Activated CD4-positive, alpha-beta T cell treated with anti-CD3 and anti-CD28 coated beads, Interleukin-2, amount 10 ng/mL, durations not matched to agents 24 days and 14 days (primary cell): ENCODE data around the gene RELN. TPM values are rescaled to one million over a fixed set of nuclear protein-coding genes. Genes with fewer than 3 reads are reported as not detected.
A peak's percentile ranks its signal among the peaks of the same experiment; 100 is the strongest.
"Not testable (repeated sequence)": the region's sequence is repeated elsewhere in the genome, so short reads cannot be mapped to it uniquely, and the experiment has no call there.

Experiments used
- DNase-seq: peaks from one replicate; pipeline ENCODE4 v3.0.0; 2022
- H3K27ac Mint-ChIP-seq: one replicate; pipeline ENCODE4 v1.8.0; 2022; ENCODE audit warnings: mild to moderate bottlenecking, mixed read lengths
- H3K27me3 Mint-ChIP-seq: one replicate; pipeline ENCODE4 v1.8.0; 2022; ENCODE audit warnings: mixed read lengths
- H3K36me3 Mint-ChIP-seq: one replicate; pipeline ENCODE4 v1.8.0; 2022; ENCODE audit warnings: low read depth, mild to moderate bottlenecking, mixed read lengths
- H3K4me1 Mint-ChIP-seq: one replicate; pipeline ENCODE4 v1.8.0; 2021; ENCODE audit warnings: mixed read lengths
- H3K4me3 Mint-ChIP-seq: one replicate; pipeline ENCODE4 v1.8.0; 2022; ENCODE audit warnings: mild to moderate bottlenecking, moderate library complexity, mixed read lengths
- H3K9me3 Mint-ChIP-seq: one replicate; pipeline ENCODE4 v1.8.0; 2021; ENCODE audit warnings: mixed read lengths
- intact Hi-C: fragments of 100-400 bp; cut with micrococcal nuclease; formaldehyde crosslinking; loops from one replicate; pipeline ENCODE4 v1.15.1; 2023
- total RNA-seq: library from RNA; stranded (reverse); gene quantifications from 2 replicates; pipeline ENCODE4 v1.2.3, GENCODE V29; 2022

RELN gene
- total RNA-seq: not detected in 2 replicates

DNA sequence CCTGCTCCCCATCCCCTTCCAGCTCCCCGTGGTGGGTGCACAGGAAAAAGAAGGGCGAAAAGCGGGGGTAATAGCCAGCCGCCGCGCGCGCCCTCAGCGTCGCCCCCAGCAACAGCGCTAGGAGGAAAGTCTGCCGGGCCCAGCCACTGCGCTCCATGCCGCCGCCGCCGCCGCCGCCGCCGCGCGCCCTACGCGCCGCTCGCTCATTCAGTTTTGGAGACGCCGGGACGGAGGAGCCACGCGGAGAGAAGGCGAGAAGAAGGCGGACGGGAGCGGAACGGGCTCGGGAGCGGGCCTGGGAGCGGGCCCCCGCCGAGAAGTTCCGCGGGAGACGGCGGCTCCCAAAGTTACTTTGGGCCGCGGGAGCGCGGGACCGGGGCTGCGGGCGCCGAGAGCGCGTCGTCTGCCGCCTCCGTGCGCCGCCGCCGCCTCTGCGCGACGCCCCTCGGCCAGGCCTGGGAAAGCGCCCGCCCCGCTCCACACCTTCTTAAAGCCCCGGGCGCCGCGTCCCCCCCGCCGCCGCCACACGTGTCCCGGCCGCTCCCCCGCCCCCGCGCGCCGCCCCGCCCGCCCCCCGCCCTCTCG is at the start of gene RELN:
RELN (minus strand) TSS at position 459 of the 585 bp plus-strand sequence; CDS start at position 157, 302 bp downstream.
- no peaks in the 10 kb centered on the region for H3K36me3 Mint-ChIP-seq
- H3K4me3 Mint-ChIP-seq: peak within 1 kb of the TSS; percentile 67
- intact Hi-C loops: loop anchor here (5.0 kb wide), 1 partner anchor 542 kb away; the partner anchor contains the start of gene SLC26A5
- no peak for DNase-seq
- peak within 1 kb of the TSS; percentile 2 for H3K27ac Mint-ChIP-seq
- H3K27me3 Mint-ChIP-seq: peaks cover 60% of the 10 kb centered on the region
- peaks cover 6% of the 10 kb centered on the region for H3K4me1 Mint-ChIP-seq
- H3K9me3 Mint-ChIP-seq: no peaks in the 10 kb centered on the region

DNA sequence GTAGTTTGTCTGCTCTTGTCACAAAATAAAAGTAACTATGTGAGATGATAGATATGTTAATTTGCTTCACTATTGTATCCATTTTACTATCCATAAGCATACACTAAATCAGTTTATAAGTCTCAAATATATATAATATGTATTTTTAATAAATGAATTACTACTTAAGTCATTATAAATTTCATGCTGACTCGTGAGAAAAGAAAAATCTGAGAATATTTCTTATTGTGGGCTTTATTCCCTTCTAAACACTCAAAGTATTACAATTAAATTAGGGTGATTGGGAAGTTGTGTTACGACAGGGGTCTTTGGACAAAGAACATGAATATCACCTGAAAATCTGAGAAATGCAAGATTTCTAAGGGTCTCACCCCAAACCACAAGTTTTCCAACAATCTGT is 48.7 kb upstream of the RELN start:
- H3K9me3 Mint-ChIP-seq: no peaks in the 10 kb centered on the region
- H3K4me1 Mint-ChIP-seq: no peaks in the 10 kb centered on the region
- H3K36me3 Mint-ChIP-seq: no peaks in the 10 kb centered on the region
- H3K27ac Mint-ChIP-seq: no peak overlapping the region
- peaks cover 5% of the 10 kb centered on the region for H3K27me3 Mint-ChIP-seq
- intact Hi-C loops: no loop called here
- H3K4me3 Mint-ChIP-seq: no peak overlapping the region
- DNase-seq: no peak

DNA sequence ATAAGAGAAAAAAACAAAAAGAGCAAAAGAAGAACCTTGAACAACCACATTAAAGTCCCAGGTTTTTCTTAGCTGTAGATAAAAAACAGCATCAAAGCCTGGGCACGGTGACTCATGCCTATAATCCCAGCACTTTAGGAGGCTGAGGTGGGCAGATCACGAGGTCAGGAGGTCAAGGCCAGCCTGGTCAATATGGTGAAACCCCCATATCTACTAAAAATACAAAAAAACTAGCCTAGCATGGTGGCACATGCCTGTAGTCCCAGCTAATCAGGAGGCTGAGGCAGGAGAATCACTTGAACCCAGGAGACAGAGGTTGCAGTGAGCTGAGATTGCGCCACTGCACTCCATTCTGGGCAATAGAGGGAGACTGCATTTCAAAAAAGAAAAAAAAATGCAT is 47.4 kb upstream of the RELN start:
- H3K36me3 Mint-ChIP-seq, H3K4me3 Mint-ChIP-seq, DNase-seq, H3K27me3 Mint-ChIP-seq, intact Hi-C loops, H3K27ac Mint-ChIP-seq, H3K9me3 Mint-ChIP-seq, H3K4me1 Mint-ChIP-seq: not testable (repeated sequence)

DNA sequence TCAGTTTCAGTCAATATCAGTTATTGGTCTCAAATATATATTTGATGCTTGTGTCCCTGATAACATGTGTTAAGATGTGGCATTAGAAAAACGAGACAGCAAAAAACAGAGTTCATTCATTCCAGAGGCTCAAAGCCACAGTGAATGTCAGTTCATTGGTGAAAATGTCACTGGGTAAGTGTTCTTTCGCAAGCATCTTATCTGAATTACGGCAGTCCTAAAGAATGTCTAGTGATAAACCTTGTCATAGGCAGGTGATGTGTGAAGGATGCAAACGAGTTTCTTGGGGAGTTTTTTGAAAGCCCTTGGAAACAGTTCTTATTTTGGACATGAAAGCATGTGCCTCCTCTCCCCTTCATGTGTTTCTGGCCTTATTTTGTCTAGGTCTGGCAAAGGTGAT is 45.9 kb upstream of the RELN start:
- Mint-ChIP-seq H3K9me3 (peaks cover 4% of the 10 kb centered on the region), H3K27me3 (no peaks in the 10 kb centered on the region), H3K4me1 (no peaks in the 10 kb centered on the region), H3K36me3 (no peaks in the 10 kb centered on the region), H3K27ac (no peak overlapping the region), H3K4me3 (no peak overlapping the region)
- intact Hi-C loops: no loop called here
- DNase-seq: no peak

DNA sequence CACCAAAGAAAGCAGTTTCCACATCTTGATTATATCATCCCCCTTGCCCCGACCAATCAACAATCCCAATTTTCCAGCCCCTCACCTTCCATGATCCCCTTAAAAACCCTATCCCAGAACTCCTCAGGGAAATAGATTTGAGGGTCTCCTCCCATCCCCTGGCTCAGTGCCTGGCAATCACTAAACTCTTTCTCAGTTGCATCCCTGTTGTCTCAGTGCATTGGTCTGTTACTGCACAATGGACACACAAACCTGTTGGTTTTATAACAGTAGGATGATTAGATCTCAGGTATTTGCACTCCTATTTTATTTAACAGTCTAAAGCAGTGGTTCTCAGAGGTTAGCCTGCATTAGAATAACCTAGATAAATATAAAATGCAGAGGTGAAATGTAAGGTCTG is 45.2 kb upstream of the RELN start:
- intact Hi-C loops: no loop called here
- Mint-ChIP-seq H3K9me3 (peaks cover 4% of the 10 kb centered on the region), H3K4me3 (no peak overlapping the region), H3K4me1 (no peaks in the 10 kb centered on the region), H3K27ac (no peak overlapping the region), H3K36me3 (no peaks in the 10 kb centered on the region), H3K27me3 (no peaks in the 10 kb centered on the region)
- DNase-seq: no peak

DNA sequence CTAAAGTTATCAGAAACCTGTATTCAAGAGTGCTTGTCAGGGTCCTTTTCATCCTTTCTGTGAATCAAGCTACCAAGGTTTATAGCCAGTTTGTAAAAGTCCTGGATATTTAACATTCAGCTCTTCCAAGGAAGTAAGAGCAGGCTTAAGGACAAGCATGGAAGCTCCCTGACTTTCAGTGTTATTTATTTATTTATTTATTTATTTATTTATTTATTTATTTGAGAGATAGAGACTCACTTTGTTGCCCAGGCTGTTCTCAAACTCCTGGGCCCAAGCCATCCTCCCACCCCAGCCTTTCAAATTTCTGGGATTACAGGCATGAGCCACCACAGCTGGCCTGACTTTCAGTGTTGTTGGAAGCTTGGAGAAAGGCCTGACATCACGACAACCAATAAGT is 44.4 kb upstream of the RELN start:
- peaks cover 4% of the 10 kb centered on the region for H3K9me3 Mint-ChIP-seq
- DNase-seq: no peak
- no peak overlapping the region for H3K4me3 Mint-ChIP-seq
- no peaks in the 10 kb centered on the region for H3K4me1 Mint-ChIP-seq
- H3K27ac Mint-ChIP-seq: no peak overlapping the region
- intact Hi-C loops: no loop called here
- no peaks in the 10 kb centered on the region for H3K27me3 Mint-ChIP-seq
- H3K36me3 Mint-ChIP-seq: no peaks in the 10 kb centered on the region

DNA sequence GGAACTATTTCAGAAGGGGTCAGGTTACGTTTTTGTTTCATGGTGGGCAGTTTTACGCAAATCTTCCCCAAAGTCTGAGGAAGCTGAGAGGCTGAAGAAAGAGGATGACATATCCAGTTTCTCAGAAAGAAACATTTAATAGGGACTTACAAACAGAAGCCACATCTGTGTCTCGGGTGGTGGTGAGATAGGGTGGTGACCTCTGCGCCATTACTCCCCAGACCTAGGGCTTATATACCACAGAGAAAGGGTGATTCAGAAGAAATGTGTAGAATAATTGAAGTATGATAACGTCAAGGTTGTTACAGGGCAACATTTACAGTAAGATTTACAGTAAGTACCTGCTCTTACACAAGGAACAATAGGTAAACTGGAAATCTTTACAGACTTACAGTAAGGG is 43.0 kb upstream of the RELN start:
- intact Hi-C loops: no loop called here
- no peaks in the 10 kb centered on the region for H3K27me3 Mint-ChIP-seq
- H3K36me3 Mint-ChIP-seq: no peaks in the 10 kb centered on the region
- H3K4me1 Mint-ChIP-seq: no peaks in the 10 kb centered on the region
- DNase-seq: no peak
- H3K27ac Mint-ChIP-seq: no peak overlapping the region
- peaks cover 4% of the 10 kb centered on the region for H3K9me3 Mint-ChIP-seq
- no peak overlapping the region for H3K4me3 Mint-ChIP-seq

DNA sequence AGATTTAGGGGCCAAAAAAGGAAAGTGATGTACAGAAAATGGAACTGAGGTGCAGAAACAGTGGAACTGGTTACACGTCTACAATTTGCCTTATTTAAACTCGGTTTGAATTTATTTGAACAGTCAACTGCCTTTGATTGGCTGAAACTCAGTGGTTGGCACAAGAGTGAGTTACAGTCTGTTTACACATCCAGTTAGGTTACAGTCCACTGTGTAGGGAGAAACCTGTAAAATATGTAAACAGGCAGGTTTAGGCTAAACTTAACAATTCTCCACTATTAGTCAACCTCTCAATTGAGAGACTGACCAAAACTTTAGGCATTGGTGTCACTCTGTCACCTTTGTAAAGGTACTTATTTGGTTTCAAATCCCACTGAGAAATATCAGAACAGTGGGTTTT is 40.3 kb upstream of the RELN start:
- no peaks in the 10 kb centered on the region for H3K36me3 Mint-ChIP-seq
- H3K27ac Mint-ChIP-seq: no peak overlapping the region
- no peaks in the 10 kb centered on the region for H3K4me1 Mint-ChIP-seq
- H3K4me3 Mint-ChIP-seq: no peak overlapping the region
- no peak for DNase-seq
- no peaks in the 10 kb centered on the region for H3K27me3 Mint-ChIP-seq
- H3K9me3 Mint-ChIP-seq: peaks cover 4% of the 10 kb centered on the region
- intact Hi-C loops: no loop called here

DNA sequence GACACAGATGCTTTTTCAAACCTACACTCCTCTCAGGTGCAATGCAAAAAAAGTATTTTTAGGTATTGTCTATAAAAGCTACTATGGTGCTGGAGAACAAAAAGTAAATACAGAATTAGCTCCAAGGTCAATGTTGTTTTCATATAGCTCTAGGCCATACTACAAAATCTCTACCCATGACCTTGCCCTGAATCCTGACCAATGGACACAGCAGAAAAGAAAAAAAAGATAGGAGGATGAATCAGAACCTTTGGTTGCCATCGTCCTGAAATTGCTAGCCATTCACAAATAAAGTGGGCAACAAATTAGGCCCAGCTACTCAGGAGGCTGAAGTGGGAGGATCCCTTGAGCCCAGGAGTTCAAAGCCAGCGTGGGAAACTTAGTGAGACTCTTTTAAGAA is 35.2 kb upstream of the RELN start:
- no peak overlapping the region for H3K27ac Mint-ChIP-seq
- no peak overlapping the region for H3K4me3 Mint-ChIP-seq
- no peaks in the 10 kb centered on the region for H3K4me1 Mint-ChIP-seq
- intact Hi-C loops: no loop called here
- no peaks in the 10 kb centered on the region for H3K27me3 Mint-ChIP-seq
- H3K36me3 Mint-ChIP-seq: no peaks in the 10 kb centered on the region
- no peak for DNase-seq
- no peaks in the 10 kb centered on the region for H3K9me3 Mint-ChIP-seq

DNA sequence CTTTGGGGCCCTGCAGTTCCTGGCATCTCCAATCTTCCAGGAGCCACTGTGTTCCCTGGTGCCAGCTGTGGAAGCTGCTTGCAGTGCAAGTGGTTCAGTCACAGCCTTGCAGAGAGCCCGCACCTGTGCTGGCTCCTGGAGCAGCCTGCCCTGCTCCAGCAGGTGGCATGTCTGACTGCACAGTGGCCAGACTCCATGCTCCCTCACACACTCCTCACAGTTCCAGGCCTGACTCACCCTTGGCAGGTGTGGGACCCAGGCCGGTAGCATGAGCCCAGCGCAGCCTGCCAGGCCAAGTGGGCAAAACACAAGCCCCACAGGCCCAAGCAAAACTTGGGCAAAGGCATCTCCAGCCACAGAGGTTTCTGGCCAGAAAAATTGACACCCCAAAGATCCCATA is 33.6 kb upstream of the RELN start:
- no peaks in the 10 kb centered on the region for H3K4me1 Mint-ChIP-seq
- no peaks in the 10 kb centered on the region for H3K27me3 Mint-ChIP-seq
- no peak overlapping the region for H3K4me3 Mint-ChIP-seq
- DNase-seq: no peak
- H3K36me3 Mint-ChIP-seq: no peaks in the 10 kb centered on the region
- intact Hi-C loops: no loop called here
- H3K9me3 Mint-ChIP-seq: no peaks in the 10 kb centered on the region
- H3K27ac Mint-ChIP-seq: no peak overlapping the region

DNA sequence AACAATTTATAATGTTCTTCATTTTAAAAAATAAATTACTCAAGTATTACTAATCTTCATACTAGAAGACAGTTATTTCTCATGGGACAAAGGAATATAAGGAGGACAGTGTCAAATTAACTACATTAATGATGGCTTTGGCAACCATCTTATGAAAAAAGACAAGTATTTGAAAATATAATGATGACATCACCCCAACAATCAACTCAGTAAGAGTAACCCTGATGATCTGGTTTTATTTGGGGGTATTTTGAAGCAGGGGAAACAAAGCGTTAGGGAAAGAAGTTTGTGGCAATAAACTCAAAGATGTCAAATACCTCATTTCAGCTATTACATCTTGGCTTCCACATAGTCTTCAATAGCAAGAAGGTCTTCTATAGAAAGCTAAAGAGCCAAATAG is 29.0 kb upstream of the RELN start:
- H3K27me3 Mint-ChIP-seq: peaks cover 2% of the 10 kb centered on the region
- no peak for DNase-seq
- H3K36me3 Mint-ChIP-seq: no peaks in the 10 kb centered on the region
- intact Hi-C loops: no loop called here
- no peak overlapping the region for H3K27ac Mint-ChIP-seq
- H3K4me3 Mint-ChIP-seq: no peak overlapping the region
- H3K9me3 Mint-ChIP-seq: no peaks in the 10 kb centered on the region
- H3K4me1 Mint-ChIP-seq: no peaks in the 10 kb centered on the region

DNA sequence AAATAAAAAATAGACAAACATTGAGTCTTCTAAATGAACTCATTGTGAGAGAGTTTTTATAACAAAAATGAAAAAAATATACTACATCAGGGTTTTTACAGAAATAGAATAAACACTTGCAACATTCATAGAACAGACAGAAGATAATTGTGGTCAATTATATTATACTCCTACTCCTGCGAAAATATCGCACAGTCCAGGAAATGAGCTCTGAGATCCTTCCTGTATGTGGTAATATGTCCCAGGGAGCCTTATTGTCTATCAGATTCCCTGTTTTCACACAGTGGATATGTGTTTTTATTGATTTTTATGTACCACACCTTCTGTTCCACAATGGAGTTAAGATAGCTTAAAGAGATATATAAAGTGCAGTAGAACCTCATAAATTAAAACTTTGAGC is 27.5 kb upstream of the RELN start:
- Mint-ChIP-seq H3K27me3 (peaks cover 3% of the 10 kb centered on the region), H3K27ac (no peak overlapping the region), H3K9me3 (no peaks in the 10 kb centered on the region), H3K36me3 (no peaks in the 10 kb centered on the region), H3K4me3 (no peak overlapping the region), H3K4me1 (no peaks in the 10 kb centered on the region)
- DNase-seq: no peak
- intact Hi-C loops: no loop called here

DNA sequence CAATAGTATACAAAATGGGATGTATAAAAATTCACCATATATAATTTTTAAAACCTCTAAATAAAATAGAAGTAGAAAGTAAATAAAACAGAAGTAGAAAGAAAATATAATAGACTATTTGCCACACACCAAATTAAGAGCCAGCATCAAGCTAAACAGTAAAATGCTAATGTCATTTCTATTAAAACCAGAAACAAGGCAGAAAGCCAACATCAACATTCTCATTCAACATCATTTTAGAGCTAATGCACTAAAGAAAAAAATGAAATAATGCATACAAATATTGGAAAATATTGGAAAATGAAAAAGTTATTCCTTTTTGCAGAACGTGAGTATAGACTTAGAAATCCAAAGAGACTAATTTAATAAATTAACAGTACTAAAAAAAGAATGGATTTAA is 23.4 kb upstream of the RELN start:
- no peak overlapping the region for H3K4me3 Mint-ChIP-seq
- H3K36me3 Mint-ChIP-seq: no peaks in the 10 kb centered on the region
- no peak overlapping the region for H3K27ac Mint-ChIP-seq
- H3K27me3 Mint-ChIP-seq: peaks cover 5% of the 10 kb centered on the region
- H3K9me3 Mint-ChIP-seq: no peaks in the 10 kb centered on the region
- intact Hi-C loops: no loop called here
- no peaks in the 10 kb centered on the region for H3K4me1 Mint-ChIP-seq
- DNase-seq: no peak

DNA sequence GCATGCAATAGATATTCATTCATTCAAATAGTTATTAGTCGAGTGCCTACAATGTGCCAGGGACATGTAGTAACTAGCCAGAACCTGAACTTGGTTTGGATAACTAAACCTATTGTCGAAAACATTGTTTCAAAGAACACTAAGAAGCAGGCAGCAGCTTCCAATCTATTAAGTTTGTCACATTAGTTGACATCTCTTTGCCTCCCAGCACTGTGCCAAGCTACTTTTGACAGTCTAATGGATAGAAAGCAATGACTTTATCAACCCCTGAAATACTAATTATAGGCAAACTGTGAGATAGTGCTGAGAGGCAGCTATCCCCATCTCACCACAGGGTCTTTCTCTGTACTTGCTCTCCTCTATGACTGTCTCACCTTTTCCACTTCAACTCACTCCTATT is 22.4 kb upstream of the RELN start:
- no peak for DNase-seq
- H3K27me3 Mint-ChIP-seq: peaks cover 5% of the 10 kb centered on the region
- no peaks in the 10 kb centered on the region for H3K36me3 Mint-ChIP-seq
- H3K4me3 Mint-ChIP-seq: no peak overlapping the region
- H3K4me1 Mint-ChIP-seq: no peaks in the 10 kb centered on the region
- H3K9me3 Mint-ChIP-seq: no peaks in the 10 kb centered on the region
- H3K27ac Mint-ChIP-seq: no peak overlapping the region
- intact Hi-C loops: no loop called here
